Globus pallidus (tissue), 1 donor: ENCODE data around the gene TRAPPC3.

Source experiments
- DNase-seq: peaks from one replicate; pipeline ENCODE4 v3.0.0-alpha.2; 2015; ENCODE audit warnings: low spot score

The TRAPPC3 gene

GRCh38 chr1:36151134-36151844, 2.0 kb upstream of the TRAPPC3 start:
- DNase-seq: no peak

- peak; percentile 82 for DNase-seq
These were observed 1.2 kb upstream of the TRAPPC3 start for GRCh38 chr1:36150296-36151133.

- no peak for DNase-seq
These were observed 648 bp upstream of the TRAPPC3 start for GRCh38 chr1:36149973-36150295.

GRCh38 chr1:36148821-36149236, 457 bp downstream of the TRAPPC3 start:
- DNase-seq: no peak

- DNase-seq: no peak
These were observed 4.9 kb downstream of the TRAPPC3 start for GRCh38 chr1:36144413-36144812.

GRCh38 chr1:36143424-36143823, 5.9 kb downstream of the TRAPPC3 start:
- DNase-seq: no peak

GRCh38 chr1:36142121-36142520, 7.2 kb downstream of the TRAPPC3 start:
- DNase-seq: peak; percentile 43

GRCh38 chr1:36139521-36139920, 9.8 kb downstream of the TRAPPC3 start:
- DNase-seq: no peak

GRCh38 chr1:36137776-36138175, 11.5 kb downstream of the TRAPPC3 start:
- no peak for DNase-seq

- no peak for DNase-seq
These were observed 12.1 kb downstream of the TRAPPC3 start for GRCh38 chr1:36137226-36137625.

GRCh38 chr1:36136535-36136934, 12.8 kb downstream of the TRAPPC3 start:
- no peak for DNase-seq

- DNase-seq: no peak
These were observed 13.5 kb downstream of the TRAPPC3 start for GRCh38 chr1:36135796-36136195.

- no peak for DNase-seq
These were observed 14.0 kb downstream of the TRAPPC3 start for GRCh38 chr1:36135330-36135667.

- DNase-seq: peak; percentile 59
These were observed 14.6 kb downstream of the TRAPPC3 start for GRCh38 chr1:36134505-36135329.

GRCh38 chr1:36134031-36134430, 15.3 kb downstream of the TRAPPC3 start:
- DNase-seq: no peak

GRCh38 chr1:36133484-36133883, 15.8 kb downstream of the TRAPPC3 start:
- DNase-seq: no peak

GRCh38 chr1:36132029-36132428, 17.3 kb downstream of the TRAPPC3 start:
- DNase-seq: no peak

- no peak for DNase-seq
These were observed 20.4 kb downstream of the TRAPPC3 start for GRCh38 chr1:36128905-36129206.

- no peak for DNase-seq
These were observed 21.0 kb downstream of the TRAPPC3 start for GRCh38 chr1:36128126-36128904.

- no peak for DNase-seq
These were observed 22.3 kb downstream of the TRAPPC3 start for GRCh38 chr1:36126797-36127500.

- DNase-seq: no peak
These were observed 23.1 kb downstream of the TRAPPC3 start for GRCh38 chr1:36126005-36126716.
